Peyer's patch (tissue), 4 donors: ENCODE data around the gene PALLD. TPM values are rescaled to one million over a fixed set of nuclear protein-coding genes. Genes with fewer than 3 reads are reported as not detected.

Experiments
- DNase-seq, 3 donors: peaks; one replicate each; pipeline ENCODE4 v3.0.0-alpha.2; 2017 to 2019
- H3K27ac ChIP-seq, 4 donors: fragments of 200-600 bp; sonication (generic); one replicate each; pipeline ENCODE4 v1.5.1; 2016 to 2019
- H3K27me3 ChIP-seq, 2 donors: fragments of 200-600 bp; sonication (generic); one replicate each; pipeline ENCODE4 v1.5.1; 2019
- H3K36me3 ChIP-seq, 3 donors: fragments of 200-600 bp; sonication (generic); one replicate each; pipeline ENCODE4 v1.5.1; 2016 to 2019
- H3K4me1 ChIP-seq, 4 donors: fragments of 200-600 bp; sonication (generic); one replicate each; pipeline ENCODE4 v1.5.1; 2016 to 2019
- H3K4me3 ChIP-seq, 4 donors: fragments of 200-600 bp; sonication (generic); 1 replicate in 3 of 4; 2 replicates in 1 of 4; pipeline ENCODE4 v1.5.1; 2016 to 2019; ENCODE audit warnings: mild to moderate bottlenecking in 1 of 4
- H3K9me3 ChIP-seq, 4 donors: fragments of 200-600 bp; sonication (generic); one replicate each; pipeline ENCODE4 v1.5.1; 2016 to 2019; ENCODE audit warnings: mild to moderate bottlenecking in 1 of 4
- CTCF ChIP-seq, 6 experiments: fragments of 450-650 bp in 4 of 6; fragments of 200-600 bp in 2 of 6; sonication (generic) in 1 of 6; IDR thresholded peaks; one replicate each; pipeline ENCODE4 v1.5.1; 2017 to 2019; ENCODE audit warnings: antibody characterized with exemption in 6 of 6, mild to moderate bottlenecking in 3 of 6, moderate library complexity in 1 of 6
- POLR2A ChIP-seq, 2 donors: fragments of 450-650 bp; IDR thresholded peaks; one replicate each; pipeline ENCODE4 v1.5.1; 2017; ENCODE audit warnings: antibody characterized with exemption in 2 of 2, mild to moderate bottlenecking in 2 of 2, moderate library complexity in 2 of 2
- total RNA-seq, 4 donors: library from RNA; depleted of rRNA; stranded (reverse); fragments of >200 nt; gene quantifications; one replicate each; pipeline ENCODE4 v1.1.0, GENCODE V29; 2016

The PALLD gene
- total RNA-seq, 4 donors from 2014 or later: 68.0 to 175 (median 78.4) TPM

- Histone ChIP-seq H3K4me3 (no peak overlapping the region), H3K27ac (no peak overlapping the region), H3K4me1 (no peaks in the 10 kb centered on the region), H3K27me3 (no peaks in the 10 kb centered on the region), H3K9me3 (no peaks in the 10 kb centered on the region), H3K36me3 (no peaks in the 10 kb centered on the region)
- DNase-seq: no peak
- no peak for TF ChIP-seq CTCF (IDR thresholded peaks at IDR 0.05)
- TF ChIP-seq POLR2A (IDR thresholded peaks at IDR 0.05): no peak
Observed at GRCh38 chr4:168666531-168666930, 169.7 kb downstream of the PALLD start.

GRCh38 chr4:168667376-168667775, 170.5 kb downstream of the PALLD start:
- no peak for DNase-seq
- Histone ChIP-seq H3K27ac (no peak overlapping the region), H3K4me3 (no peak overlapping the region), H3K36me3 (no peaks in the 10 kb centered on the region), H3K27me3 (no peaks in the 10 kb centered on the region), H3K9me3 (no peaks in the 10 kb centered on the region), H3K4me1 (no peaks in the 10 kb centered on the region)
- TF ChIP-seq CTCF (IDR thresholded peaks at IDR 0.05) (no peak), POLR2A (IDR thresholded peaks at IDR 0.05) (no peak)

GRCh38 chr4:168667921-168668320, 171.1 kb downstream of the PALLD start:
- no peaks in the 10 kb centered on the region for H3K27me3 ChIP-seq
- H3K27ac ChIP-seq: no peak overlapping the region
- DNase-seq: no peak
- H3K9me3 ChIP-seq: no peaks in the 10 kb centered on the region
- H3K36me3 ChIP-seq: no peaks in the 10 kb centered on the region
- H3K4me1 ChIP-seq: no peaks in the 10 kb centered on the region
- no peak for TF ChIP-seq POLR2A (IDR thresholded peaks at IDR 0.05)
- H3K4me3 ChIP-seq: no peak overlapping the region

GRCh38 chr4:168673476-168673875, 176.6 kb downstream of the PALLD start:
- Histone ChIP-seq H3K27ac (no peak overlapping the region), H3K9me3 (no peaks in the 10 kb centered on the region), H3K36me3 (no peaks in the 10 kb centered on the region), H3K27me3 (no peaks in the 10 kb centered on the region), H3K4me1 (no peaks in the 10 kb centered on the region), H3K4me3 (no peak overlapping the region)
- no peak for TF ChIP-seq CTCF (IDR thresholded peaks at IDR 0.05)
- TF ChIP-seq POLR2A (IDR thresholded peaks at IDR 0.05): no peak
- no peak for DNase-seq

DNA sequence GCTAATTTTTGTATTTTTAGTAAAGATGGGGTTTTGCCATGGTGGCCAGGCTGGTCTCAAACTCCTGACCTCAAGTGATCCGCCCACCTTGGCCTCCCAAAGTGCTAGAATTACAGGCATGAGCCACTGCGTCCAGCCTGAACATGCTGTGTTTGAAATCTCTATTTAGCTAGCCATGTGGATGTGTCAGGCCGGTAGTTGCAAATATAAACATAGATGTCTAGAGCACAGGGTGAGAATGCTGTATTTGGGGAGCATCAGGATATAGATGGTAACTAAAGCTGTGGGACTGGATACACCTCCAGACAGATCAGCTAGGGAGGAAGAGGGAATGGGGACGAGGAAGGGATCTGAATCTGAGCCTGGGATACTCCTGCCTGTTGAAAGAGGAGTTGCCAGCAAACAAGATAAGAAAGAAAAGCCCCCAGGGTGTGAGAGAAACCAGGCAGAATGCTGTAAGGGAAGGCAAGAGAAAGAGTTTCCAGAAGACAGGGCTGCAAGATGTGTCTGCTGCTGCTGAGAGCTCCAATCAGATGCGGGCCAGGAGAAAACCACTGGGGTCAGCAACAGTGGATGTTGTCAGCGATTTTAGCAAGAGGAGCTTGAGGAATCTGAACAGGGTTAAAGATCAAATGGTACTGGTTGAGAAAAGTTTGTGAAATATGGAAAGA, 177.4 kb downstream of the PALLD start:
- DNase-seq: no peak
- Histone ChIP-seq H3K36me3 (no peaks in the 10 kb centered on the region), H3K9me3 (no peaks in the 10 kb centered on the region), H3K4me3 (no peak overlapping the region), H3K27me3 (no peaks in the 10 kb centered on the region), H3K4me1 (no peaks in the 10 kb centered on the region), H3K27ac (no peak overlapping the region)
- TF ChIP-seq POLR2A (IDR thresholded peaks at IDR 0.05): no peak

- Histone ChIP-seq H3K27me3 (no peaks in the 10 kb centered on the region), H3K36me3 (no peaks in the 10 kb centered on the region), H3K4me3 (no peak overlapping the region), H3K4me1 (no peaks in the 10 kb centered on the region), H3K9me3 (no peaks in the 10 kb centered on the region), H3K27ac (no peak overlapping the region)
- no peak for DNase-seq
- no peak for TF ChIP-seq CTCF (IDR thresholded peaks at IDR 0.05)
- no peak for TF ChIP-seq POLR2A (IDR thresholded peaks at IDR 0.05)
Observed at GRCh38 chr4:168674866-168675265, 178.0 kb downstream of the PALLD start.

DNA sequence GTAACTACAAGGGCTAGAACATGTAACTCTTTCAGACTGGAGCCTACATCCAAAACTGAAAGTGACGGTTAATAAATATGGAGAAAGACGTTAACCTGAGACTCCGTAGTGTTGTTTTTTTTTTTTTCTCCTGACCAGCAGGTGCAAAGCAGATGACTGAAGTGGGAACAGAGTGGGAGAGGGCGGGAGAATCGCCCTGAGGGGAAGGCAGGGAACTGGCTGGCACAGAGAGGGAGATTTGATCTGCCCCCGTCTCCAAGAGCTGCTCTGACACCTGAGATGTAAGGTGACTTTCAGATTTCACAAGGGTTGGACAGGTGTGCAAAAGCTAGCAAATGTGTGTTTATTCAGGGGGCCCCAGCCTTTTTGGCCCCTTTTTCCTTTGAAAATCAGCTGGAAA, 180.2 kb downstream of the PALLD start:
- Histone ChIP-seq H3K27ac (no peak overlapping the region), H3K9me3 (no peaks in the 10 kb centered on the region), H3K4me1 (no peaks in the 10 kb centered on the region), H3K36me3 (no peaks in the 10 kb centered on the region), H3K4me3 (no peak overlapping the region), H3K27me3 (no peaks in the 10 kb centered on the region)
- no peak for DNase-seq
- no peak for TF ChIP-seq CTCF (IDR thresholded peaks at IDR 0.05)
- TF ChIP-seq POLR2A (IDR thresholded peaks at IDR 0.05): no peak
